ENCODE measurements around the gene LRRC8D. TPM values are rescaled to one million over a fixed set of nuclear protein-coding genes. Genes with fewer than 3 reads are reported as not detected.
A peak's percentile ranks its signal among the peaks of the same experiment; 100 is the strongest.

LRRC8D gene
- total and polyA plus RNA-seq, 2 experiments from 2014 or later, result 23.6 to 48.8 TPM

GRCh38 chr1:89900791-89901708 is 80.2 kb downstream of the LRRC8D start:
- Histone ChIP-seq H3K36me3 (ENCODE audit: insufficient read depth) (no peaks in the 10 kb centered on the region; the same call in 1 of the 2 replicates), H3K27ac (ENCODE audit: low read depth) (no peak overlapping the region), H4K20me1 (replicated peaks; ENCODE audit: insufficient read depth) (no peaks in the 10 kb centered on the region), H3K9me2 (ENCODE audit: insufficient read depth) (no peaks in the 10 kb centered on the region), H2AFZ (no peak overlapping the region), H3K27me3 (ENCODE audit: insufficient read depth) (no peaks in the 10 kb centered on the region), H3K4me3 (no peak overlapping the region), H3K4me2 (no peak overlapping the region), H3K79me2 (replicated peaks; ENCODE audit: insufficient read depth) (peaks cover 51% of the 10 kb centered on the region), H3F3A (replicated peaks; ENCODE audit: low read depth) (0 out of 2 replicates have a peak, but pooled peaks cover 7% of the 10 kb centered on the region), H3K4me1 (ENCODE audit: insufficient read depth) (peaks cover 41% of the 10 kb centered on the region)
- H3K4me3 Mint-ChIP-seq, result no peak overlapping the region
- peaks cover 78% of the 10 kb centered on the region for H3K4me1 Mint-ChIP-seq
- H3K9me3 Mint-ChIP-seq, result no peaks in the 10 kb centered on the region
- no peak for DNase-seq (ENCODE audit: low spot score)
- no peaks in the 10 kb centered on the region; the same call in 2 of the 3 replicates for H3K36me3 Mint-ChIP-seq (ENCODE audit: low read depth)
- H3K27me3 Mint-ChIP-seq (ENCODE audit: insufficient read depth, low read depth, poor library complexity), result peaks cover 10% of the 10 kb centered on the region
- no peak for ATAC-seq
- TF ChIP-seq ZNF331 (CRISPR knock-in tag; IDR thresholded peaks at IDR 0.05; ENCODE audit: low read depth) (no peak), STAT1 (IDR thresholded peaks at IDR 0.05; ENCODE audit: unreplicated experiment) (no peak), EZH2phosphoT487 (IDR thresholded peaks at IDR 0.05; ENCODE audit: unreplicated experiment) (no peak), EZH2 (IDR thresholded peaks at IDR 0.05; ENCODE audit: low read depth, unreplicated experiment) (no peak), CREB1 (CRISPR knock-in tag; IDR thresholded peaks at IDR 0.05; ENCODE audit: low read depth) (no peak), JUNB (IDR thresholded peaks at IDR 0.05; ENCODE audit: unreplicated experiment) (no peak), ETS1 (IDR thresholded peaks at IDR 0.05) (no peak), POLR2AphosphoS5 (IDR thresholded peaks at IDR 0.05; ENCODE audit: low read depth) (no peak), ZNF114 (CRISPR knock-in tag; IDR thresholded peaks at IDR 0.05) (no peak), NANOG (IDR thresholded peaks at IDR 0.05; ENCODE audit: borderline replicate concordance) (no peak)
- TF ChIP-seq, protein P1, sequence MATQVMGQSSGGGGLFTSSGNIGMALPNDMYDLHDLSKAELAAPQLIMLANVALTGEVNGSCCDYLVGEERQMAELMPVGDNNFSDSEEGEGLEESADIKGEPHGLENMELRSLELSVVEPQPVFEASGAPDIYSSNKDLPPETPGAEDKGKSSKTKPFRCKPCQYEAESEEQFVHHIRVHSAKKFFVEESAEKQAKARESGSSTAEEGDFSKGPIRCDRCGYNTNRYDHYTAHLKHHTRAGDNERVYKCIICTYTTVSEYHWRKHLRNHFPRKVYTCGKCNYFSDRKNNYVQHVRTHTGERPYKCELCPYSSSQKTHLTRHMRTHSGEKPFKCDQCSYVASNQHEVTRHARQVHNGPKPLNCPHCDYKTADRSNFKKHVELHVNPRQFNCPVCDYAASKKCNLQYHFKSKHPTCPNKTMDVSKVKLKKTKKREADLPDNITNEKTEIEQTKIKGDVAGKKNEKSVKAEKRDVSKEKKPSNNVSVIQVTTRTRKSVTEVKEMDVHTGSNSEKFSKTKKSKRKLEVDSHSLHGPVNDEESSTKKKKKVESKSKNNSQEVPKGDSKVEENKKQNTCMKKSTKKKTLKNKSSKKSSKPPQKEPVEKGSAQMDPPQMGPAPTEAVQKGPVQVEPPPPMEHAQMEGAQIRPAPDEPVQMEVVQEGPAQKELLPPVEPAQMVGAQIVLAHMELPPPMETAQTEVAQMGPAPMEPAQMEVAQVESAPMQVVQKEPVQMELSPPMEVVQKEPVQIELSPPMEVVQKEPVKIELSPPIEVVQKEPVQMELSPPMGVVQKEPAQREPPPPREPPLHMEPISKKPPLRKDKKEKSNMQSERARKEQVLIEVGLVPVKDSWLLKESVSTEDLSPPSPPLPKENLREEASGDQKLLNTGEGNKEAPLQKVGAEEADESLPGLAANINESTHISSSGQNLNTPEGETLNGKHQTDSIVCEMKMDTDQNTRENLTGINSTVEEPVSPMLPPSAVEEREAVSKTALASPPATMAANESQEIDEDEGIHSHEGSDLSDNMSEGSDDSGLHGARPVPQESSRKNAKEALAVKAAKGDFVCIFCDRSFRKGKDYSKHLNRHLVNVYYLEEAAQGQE (IDR thresholded peaks at IDR 0.05; ENCODE audit: unreplicated experiment), result no peak
- TF ChIP-seq, protein P2, sequence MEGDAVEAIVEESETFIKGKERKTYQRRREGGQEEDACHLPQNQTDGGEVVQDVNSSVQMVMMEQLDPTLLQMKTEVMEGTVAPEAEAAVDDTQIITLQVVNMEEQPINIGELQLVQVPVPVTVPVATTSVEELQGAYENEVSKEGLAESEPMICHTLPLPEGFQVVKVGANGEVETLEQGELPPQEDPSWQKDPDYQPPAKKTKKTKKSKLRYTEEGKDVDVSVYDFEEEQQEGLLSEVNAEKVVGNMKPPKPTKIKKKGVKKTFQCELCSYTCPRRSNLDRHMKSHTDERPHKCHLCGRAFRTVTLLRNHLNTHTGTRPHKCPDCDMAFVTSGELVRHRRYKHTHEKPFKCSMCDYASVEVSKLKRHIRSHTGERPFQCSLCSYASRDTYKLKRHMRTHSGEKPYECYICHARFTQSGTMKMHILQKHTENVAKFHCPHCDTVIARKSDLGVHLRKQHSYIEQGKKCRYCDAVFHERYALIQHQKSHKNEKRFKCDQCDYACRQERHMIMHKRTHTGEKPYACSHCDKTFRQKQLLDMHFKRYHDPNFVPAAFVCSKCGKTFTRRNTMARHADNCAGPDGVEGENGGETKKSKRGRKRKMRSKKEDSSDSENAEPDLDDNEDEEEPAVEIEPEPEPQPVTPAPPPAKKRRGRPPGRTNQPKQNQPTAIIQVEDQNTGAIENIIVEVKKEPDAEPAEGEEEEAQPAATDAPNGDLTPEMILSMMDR (conservative IDR thresholded peaks at IDR 0.05; ENCODE audit: low read depth in 2 of 2), result no peak
- TF ChIP-seq, protein P3, sequence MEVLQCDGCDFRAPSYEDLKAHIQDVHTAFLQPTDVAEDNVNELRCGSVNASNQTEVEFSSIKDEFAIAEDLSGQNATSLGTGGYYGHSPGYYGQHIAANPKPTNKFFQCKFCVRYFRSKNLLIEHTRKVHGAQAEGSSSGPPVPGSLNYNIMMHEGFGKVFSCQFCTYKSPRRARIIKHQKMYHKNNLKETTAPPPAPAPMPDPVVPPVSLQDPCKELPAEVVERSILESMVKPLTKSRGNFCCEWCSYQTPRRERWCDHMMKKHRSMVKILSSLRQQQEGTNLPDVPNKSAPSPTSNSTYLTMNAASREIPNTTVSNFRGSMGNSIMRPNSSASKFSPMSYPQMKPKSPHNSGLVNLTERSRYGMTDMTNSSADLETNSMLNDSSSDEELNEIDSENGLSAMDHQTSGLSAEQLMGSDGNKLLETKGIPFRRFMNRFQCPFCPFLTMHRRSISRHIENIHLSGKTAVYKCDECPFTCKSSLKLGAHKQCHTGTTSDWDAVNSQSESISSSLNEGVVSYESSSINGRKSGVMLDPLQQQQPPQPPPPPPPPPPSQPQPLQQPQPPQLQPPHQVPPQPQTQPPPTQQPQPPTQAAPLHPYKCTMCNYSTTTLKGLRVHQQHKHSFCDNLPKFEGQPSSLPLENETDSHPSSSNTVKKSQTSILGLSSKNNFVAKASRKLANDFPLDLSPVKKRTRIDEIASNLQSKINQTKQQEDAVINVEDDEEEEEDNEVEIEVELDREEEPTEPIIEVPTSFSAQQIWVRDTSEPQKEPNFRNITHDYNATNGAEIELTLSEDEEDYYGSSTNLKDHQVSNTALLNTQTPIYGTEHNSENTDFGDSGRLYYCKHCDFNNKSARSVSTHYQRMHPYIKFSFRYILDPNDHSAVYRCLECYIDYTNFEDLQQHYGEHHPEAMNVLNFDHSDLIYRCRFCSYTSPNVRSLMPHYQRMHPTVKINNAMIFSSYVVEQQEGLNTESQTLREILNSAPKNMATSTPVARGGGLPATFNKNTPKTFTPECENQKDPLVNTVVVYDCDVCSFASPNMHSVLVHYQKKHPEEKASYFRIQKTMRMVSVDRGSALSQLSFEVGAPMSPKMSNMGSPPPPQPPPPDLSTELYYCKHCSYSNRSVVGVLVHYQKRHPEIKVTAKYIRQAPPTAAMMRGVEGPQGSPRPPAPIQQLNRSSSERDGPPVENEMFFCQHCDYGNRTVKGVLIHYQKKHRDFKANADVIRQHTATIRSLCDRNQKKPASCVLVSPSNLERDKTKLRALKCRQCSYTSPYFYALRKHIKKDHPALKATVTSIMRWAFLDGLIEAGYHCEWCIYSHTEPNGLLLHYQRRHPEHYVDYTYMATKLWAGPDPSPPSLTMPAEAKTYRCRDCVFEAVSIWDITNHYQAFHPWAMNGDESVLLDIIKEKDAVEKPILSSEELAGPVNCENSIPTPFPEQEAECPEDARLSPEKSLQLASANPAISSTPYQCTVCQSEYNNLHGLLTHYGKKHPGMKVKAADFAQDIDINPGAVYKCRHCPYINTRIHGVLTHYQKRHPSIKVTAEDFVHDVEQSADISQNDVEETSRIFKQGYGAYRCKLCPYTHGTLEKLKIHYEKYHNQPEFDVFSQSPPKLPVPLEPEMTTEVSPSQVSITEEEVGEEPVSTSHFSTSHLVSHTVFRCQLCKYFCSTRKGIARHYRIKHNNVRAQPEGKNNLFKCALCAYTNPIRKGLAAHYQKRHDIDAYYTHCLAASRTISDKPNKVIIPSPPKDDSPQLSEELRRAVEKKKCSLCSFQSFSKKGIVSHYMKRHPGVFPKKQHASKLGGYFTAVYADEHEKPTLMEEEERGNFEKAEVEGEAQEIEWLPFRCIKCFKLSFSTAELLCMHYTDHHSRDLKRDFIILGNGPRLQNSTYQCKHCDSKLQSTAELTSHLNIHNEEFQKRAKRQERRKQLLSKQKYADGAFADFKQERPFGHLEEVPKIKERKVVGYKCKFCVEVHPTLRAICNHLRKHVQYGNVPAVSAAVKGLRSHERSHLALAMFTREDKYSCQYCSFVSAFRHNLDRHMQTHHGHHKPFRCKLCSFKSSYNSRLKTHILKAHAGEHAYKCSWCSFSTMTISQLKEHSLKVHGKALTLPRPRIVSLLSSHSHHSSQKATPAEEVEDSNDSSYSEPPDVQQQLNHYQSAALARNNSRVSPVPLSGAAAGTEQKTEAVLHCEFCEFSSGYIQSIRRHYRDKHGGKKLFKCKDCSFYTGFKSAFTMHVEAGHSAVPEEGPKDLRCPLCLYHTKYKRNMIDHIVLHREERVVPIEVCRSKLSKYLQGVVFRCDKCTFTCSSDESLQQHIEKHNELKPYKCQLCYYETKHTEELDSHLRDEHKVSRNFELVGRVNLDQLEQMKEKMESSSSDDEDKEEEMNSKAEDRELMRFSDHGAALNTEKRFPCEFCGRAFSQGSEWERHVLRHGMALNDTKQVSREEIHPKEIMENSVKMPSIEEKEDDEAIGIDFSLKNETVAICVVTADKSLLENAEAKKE (CRISPR knock-in tag; IDR thresholded peaks at IDR 0.05), result no peak
- H3K27ac Mint-ChIP-seq, result peak overlapping the region; percentile 20; the same call in 1 of the 2 replicates
